ENCODE results near the gene LEP. TPM values are rescaled to one million over a fixed set of nuclear protein-coding genes. Genes with fewer than 3 reads are reported as not detected.

LEP gene
- total RNA-seq, 4 donors from 2014 or later, result not detected

DNA sequence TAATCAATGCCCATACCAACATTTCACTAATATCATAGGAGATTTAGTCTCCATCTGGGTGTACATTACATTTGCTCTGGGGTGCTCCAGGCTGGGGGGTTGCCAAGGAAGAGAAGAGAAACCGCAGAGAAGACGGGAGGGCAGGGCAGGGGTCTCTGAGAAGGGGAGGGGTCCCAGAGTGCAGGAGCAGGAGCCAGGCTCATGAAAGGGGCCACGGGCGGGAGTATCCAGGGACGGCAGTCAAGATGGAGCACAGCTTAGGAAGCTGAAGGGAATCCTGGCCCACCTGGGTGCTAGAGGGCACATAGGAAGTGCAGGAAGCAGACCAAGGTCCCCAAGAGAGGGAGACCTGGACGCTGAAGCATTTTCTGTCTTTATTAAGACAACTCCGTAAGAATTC lies 2.2 kb downstream of the LEP start:
- H3K27ac ChIP-seq, result no peak overlapping the region
- H3K4me3 ChIP-seq, result no peak overlapping the region
- DNase-seq, result no peak
- TF ChIP-seq, protein P1, sequence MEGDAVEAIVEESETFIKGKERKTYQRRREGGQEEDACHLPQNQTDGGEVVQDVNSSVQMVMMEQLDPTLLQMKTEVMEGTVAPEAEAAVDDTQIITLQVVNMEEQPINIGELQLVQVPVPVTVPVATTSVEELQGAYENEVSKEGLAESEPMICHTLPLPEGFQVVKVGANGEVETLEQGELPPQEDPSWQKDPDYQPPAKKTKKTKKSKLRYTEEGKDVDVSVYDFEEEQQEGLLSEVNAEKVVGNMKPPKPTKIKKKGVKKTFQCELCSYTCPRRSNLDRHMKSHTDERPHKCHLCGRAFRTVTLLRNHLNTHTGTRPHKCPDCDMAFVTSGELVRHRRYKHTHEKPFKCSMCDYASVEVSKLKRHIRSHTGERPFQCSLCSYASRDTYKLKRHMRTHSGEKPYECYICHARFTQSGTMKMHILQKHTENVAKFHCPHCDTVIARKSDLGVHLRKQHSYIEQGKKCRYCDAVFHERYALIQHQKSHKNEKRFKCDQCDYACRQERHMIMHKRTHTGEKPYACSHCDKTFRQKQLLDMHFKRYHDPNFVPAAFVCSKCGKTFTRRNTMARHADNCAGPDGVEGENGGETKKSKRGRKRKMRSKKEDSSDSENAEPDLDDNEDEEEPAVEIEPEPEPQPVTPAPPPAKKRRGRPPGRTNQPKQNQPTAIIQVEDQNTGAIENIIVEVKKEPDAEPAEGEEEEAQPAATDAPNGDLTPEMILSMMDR (IDR thresholded peaks at IDR 0.05), result no peak
- no peak for TF ChIP-seq POLR2A (IDR thresholded peaks at IDR 0.05)
- no peaks in the 10 kb centered on the region for H3K36me3 ChIP-seq
- no peaks in the 10 kb centered on the region for H3K9me3 ChIP-seq
- intact Hi-C loops (cut with DNase I; ENCODE audit: low total_unique reads), result no loop called here
- H3K4me1 ChIP-seq, result no peaks in the 10 kb centered on the region
- peaks cover 0 to 4% of the 10 kb centered on the region in 2 donors for H3K27me3 ChIP-seq

DNA sequence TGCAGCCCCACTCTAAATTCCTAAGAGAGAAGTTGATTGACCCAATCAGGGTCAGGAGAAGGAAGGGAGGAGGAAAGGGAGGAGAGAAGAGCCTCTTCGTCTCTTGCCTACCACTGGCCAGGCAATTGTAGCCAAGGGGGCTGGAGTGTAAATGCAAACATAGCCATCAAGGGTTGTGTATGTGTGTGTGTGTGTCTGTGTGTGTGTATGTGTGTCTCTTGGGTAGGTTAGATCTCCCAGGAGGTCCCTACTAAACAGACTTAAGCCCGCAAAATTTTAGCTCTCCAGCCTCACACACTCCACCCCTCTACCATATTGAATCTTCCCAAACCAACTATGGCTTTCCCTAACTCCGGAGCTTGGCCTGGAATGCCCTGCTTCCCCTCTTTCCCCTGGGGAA lies 3.8 kb downstream of the LEP start:
- Histone ChIP-seq H3K27ac (no peak overlapping the region), H3K27me3 (peaks cover 0 to 4% of the 10 kb centered on the region in 2 donors), H3K4me1 (no peaks in the 10 kb centered on the region), H3K4me3 (no peak overlapping the region), H3K9me3 (no peaks in the 10 kb centered on the region), H3K36me3 (no peaks in the 10 kb centered on the region)
- TF ChIP-seq, protein P1 (IDR thresholded peaks at IDR 0.05), result no peak
- TF ChIP-seq POLR2A (IDR thresholded peaks at IDR 0.05), result no peak
- no peak for DNase-seq
- intact Hi-C loops (cut with DNase I; ENCODE audit: low total_unique reads), result no loop called here

DNA sequence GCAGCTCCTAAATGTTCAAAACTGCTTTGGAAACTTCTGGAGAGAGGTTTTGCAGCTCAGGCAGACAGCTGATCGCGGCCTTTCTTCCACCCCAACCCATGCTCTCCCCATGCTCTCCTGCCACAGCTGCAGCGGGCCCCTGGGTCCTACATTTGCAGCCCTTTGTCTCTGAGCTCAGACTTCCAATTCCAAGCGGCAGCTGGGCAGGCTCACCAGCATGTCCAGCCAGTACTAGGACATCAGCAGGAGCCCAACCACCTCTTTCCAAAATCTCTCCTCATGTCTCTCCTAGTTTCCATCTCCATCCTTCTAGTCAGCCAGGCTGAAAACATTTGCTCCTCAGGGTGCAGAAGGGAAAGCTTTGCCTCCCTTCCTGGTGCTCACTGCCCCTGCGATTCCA lies 6.0 kb downstream of the LEP start:
- no peaks in the 10 kb centered on the region for H3K9me3 ChIP-seq
- H3K4me1 ChIP-seq, result no peaks in the 10 kb centered on the region
- no peak overlapping the region for H3K27ac ChIP-seq
- intact Hi-C loops (cut with DNase I; ENCODE audit: low total_unique reads), result no loop called here
- H3K27me3 ChIP-seq, result no peaks in the 10 kb centered on the region
- no peak overlapping the region for H3K4me3 ChIP-seq
- no peaks in the 10 kb centered on the region for H3K36me3 ChIP-seq
- no peak for DNase-seq
- no peak for TF ChIP-seq POLR2A (IDR thresholded peaks at IDR 0.05)
- TF ChIP-seq, protein P1 (IDR thresholded peaks at IDR 0.05), result no peak

DNA sequence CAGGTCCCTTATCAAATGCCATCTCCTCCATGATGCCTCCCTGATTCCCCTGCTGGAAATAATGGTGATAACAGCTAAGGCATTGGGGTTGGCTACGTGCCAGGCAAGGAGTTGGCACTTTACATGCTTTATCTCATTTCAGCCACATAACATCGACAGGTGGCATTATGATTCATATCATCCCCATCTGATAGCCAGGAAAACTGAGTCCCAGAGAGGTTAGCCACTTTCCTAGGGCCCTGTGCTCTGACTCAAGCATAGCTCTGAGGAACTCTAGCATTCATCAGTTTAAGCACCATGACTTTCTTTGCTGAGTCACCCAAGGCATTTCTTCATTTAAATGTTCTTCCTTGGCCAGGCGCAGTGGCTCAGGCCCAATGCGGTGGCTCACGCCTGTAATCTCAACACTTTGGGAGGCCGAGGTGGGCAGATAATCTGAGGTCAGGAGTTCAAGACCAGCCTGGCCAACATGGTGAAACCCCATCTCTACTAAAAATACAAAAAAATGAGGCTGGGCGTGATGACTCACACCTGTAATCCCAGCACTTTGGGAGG lies 6.6 kb downstream of the LEP start:
- Histone ChIP-seq H3K4me1 (no peaks in the 10 kb centered on the region), H3K4me3 (no peak overlapping the region), H3K27ac (no peak overlapping the region), H3K9me3 (no peaks in the 10 kb centered on the region), H3K27me3 (no peaks in the 10 kb centered on the region), H3K36me3 (no peaks in the 10 kb centered on the region)
- intact Hi-C loops (cut with DNase I; ENCODE audit: low total_unique reads), result no loop called here
- no peak for DNase-seq
- TF ChIP-seq, protein P1 (IDR thresholded peaks at IDR 0.05), result no peak
- TF ChIP-seq POLR2A (IDR thresholded peaks at IDR 0.05), result no peak

DNA sequence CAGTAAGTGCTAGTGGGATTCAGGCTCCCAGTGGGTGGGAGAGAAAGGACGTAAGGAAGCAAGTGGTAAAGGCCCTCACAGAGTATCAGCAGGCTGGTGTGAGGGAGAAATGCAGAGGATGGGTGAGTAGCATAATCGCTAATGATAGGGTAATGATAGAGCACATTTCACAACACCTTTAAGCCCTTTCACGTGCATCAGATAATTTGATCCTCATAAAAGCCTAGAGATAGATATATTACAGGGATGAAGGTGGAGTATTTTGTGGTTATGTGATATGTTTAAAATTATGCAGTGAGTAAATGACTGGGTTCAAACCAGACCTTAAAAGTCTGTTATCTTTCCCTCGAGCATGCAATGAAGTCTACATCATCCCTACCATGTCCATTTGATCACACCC lies 10.3 kb downstream of the LEP start:
- Histone ChIP-seq H3K27me3 (no peaks in the 10 kb centered on the region), H3K27ac (no peak overlapping the region), H3K4me3 (no peak overlapping the region), H3K36me3 (no peaks in the 10 kb centered on the region), H3K4me1 (no peaks in the 10 kb centered on the region), H3K9me3 (no peaks in the 10 kb centered on the region)
- intact Hi-C loops (cut with DNase I; ENCODE audit: low total_unique reads), result no loop called here
- TF ChIP-seq POLR2A (IDR thresholded peaks at IDR 0.05), result no peak
- no peak for DNase-seq

DNA sequence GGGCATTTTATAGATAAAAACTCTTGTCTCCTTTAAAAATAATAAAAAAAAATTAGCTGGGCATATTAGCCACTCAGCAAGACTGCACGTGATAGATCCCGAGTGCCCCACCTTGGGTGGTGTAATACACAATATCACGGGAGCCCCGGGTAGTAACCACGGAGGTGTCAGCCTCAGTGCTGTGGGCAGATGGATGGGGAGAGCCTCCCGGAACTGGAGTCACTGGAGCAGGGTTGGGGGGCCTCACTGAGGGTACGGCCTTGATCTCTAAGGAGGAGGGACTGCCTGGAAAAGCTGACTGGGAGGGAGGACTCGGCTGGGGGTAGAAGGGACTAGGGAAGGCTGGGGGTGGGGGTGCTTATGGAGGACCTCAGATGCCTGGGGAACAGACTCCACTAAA lies 12.6 kb downstream of the LEP start:
- intact Hi-C loops (cut with DNase I; ENCODE audit: low total_unique reads), result no loop called here
- DNase-seq, result no peak
- Histone ChIP-seq H3K9me3 (no peaks in the 10 kb centered on the region), H3K27ac (no peak overlapping the region), H3K36me3 (no peaks in the 10 kb centered on the region), H3K4me1 (no peaks in the 10 kb centered on the region), H3K4me3 (no peak overlapping the region), H3K27me3 (no peaks in the 10 kb centered on the region)
- TF ChIP-seq, protein P1 (IDR thresholded peaks at IDR 0.05), result no peak
- TF ChIP-seq POLR2A (IDR thresholded peaks at IDR 0.05), result no peak

Measured in uterus (tissue), 4 donors.